GM18951 (cell line): ENCODE measurements around the gene YIPF3.
A peak's percentile ranks its signal among the peaks of the same experiment; 100 is the strongest.

ENCODE experiments used
- POLR2A ChIP-seq: IDR thresholded peaks from 4 replicates; pipeline ENCODE4 v1.6.1; 2011; ENCODE audit warnings: mild to moderate bottlenecking; ENCODE audit not compliant: insufficient read length, insufficient read depth; ENCODE audit errors: extremely low read depth
- in situ Hi-C: fragments of 300-500 bp; cut with MboI; formaldehyde crosslinking; loops from one replicate; pipeline ENCODE4 v1.12.0; 2022; ENCODE audit warnings: low sequenced_read_pairs, mixed read lengths, inconsistent platforms; ENCODE audit not compliant: unreplicated experiment

YIPF3 gene

DNA sequence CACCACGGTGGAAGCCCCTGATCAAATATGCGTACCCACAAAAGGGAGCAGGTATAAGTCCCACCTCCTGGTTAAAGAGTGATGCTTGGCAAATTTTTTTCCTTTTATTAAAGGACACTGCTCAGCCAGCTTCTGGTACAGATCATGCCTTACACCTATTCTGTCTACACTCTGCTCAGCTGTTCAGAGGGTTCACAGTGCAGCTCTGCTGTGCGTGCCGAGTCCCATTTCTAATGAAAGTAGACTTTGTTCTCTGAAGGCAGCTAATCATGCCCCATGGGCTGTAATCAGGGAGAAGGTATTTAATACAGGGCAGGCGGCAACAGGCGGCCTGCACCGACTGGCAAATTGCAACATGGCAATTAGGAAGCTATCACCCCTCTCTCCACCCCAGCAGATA is 22.9 kb downstream of the YIPF3 start:
- TF ChIP-seq POLR2A: no peak
- in situ Hi-C loops: no loop called here

DNA sequence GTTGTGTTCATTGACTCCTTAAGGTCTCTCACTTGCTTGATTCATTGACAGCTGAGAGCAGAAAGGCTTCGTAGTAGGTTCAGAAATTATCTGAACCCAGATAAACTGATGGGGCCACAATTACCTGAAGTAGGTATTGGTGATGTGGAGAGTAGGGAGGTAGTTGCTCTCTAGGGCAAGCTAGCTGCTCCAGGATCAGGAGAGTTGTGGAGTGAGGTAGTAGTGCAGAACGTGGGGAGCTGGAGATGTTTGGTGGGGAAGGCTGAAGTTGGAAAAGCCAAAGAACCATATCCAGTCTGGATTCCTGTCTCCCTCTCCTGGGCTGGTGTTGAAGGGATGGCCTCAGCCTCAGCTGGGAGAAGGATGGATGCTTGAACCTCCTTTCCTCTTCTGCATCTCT is 23.5 kb downstream of the YIPF3 start:
- in situ Hi-C loops: no loop called here
- TF ChIP-seq POLR2A: no peak

DNA sequence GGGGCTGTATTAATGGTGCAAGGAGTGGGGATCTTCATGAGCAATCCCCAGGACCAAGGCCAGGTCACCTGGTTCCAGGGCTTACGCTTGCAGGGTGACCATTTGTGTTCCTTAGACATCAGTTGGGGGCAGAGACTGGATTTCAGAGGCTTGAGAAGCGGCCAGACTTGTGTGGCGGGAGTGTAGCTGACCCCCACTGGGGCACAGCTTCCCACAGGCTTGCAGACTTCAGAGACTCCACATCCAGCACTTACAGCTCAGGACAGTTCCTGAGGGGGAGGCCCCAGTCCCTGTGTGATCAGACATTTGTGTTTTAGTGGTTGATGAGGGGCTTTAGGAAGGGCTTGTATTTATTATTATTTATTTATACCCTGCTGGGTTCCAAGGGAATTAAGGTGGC is 24.1 kb downstream of the YIPF3 start:
- in situ Hi-C loops: no loop called here
- no peak for TF ChIP-seq POLR2A

DNA sequence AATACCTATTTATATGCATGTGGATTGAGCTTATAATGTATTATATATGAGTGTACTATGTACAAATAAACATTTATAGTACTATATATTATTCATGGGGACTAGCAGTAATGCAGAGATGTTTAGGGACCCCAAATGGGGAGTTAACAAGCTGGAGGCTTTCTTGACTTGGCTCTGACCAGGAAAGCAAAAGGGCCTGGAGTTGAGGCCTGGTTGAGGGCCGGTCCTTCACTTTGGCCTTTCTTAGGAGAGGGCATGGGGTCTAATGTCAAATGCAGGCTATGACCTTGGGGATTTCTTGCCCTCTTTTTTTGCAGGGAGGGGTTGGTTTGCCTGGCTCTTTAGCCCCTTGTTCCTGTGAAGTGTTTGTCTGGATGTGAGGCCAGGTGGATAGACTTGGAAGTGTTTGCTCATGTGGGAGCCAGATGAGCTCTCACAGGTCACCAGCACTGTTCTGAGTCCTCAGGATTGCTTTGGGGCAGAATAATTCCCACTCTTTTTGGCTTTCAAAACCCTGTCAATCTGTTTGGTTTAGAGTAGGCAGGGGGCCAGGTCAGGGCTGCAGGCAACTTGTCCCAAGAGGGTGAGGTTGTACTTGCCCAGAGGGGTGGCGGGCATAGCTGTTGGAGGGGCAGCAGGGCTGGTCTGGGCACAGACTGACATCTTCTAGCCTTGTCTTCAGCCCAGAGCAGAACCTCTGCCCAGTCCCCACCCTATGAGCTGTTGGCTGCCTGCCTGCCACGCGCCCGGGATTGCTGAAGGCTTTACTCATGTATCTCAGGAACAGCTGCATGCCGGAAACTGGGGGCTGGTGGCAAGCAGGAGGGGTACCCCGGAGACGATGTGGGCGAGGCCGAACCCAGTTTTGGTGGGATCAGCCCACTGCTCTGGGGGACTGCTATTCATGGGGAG is 24.7 kb downstream of the YIPF3 start:
- in situ Hi-C loops: no loop called here
- TF ChIP-seq POLR2A: no peak

DNA sequence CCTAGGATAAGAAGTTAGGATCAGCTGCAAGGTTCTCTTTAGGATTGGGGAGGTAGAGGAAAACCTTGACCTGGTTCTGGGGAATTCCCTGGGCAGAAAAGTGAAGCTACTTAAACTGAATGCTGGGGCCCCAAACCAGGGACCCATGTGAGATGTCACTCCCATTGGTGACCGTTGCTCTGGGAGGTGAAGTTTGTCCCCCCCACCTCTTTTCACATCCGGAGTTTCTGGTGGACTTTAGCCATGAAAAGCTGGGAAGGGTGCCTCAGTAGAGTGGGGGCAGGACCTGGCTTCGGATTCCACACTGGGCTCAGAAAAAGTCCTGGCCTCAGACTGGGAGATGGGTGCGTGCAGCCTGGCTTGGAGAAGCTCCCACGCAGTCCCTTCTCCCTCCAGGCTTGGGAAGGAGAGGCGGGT is 26.2 kb downstream of the YIPF3 start:
- TF ChIP-seq POLR2A: no peak
- in situ Hi-C loops: no loop called here

DNA sequence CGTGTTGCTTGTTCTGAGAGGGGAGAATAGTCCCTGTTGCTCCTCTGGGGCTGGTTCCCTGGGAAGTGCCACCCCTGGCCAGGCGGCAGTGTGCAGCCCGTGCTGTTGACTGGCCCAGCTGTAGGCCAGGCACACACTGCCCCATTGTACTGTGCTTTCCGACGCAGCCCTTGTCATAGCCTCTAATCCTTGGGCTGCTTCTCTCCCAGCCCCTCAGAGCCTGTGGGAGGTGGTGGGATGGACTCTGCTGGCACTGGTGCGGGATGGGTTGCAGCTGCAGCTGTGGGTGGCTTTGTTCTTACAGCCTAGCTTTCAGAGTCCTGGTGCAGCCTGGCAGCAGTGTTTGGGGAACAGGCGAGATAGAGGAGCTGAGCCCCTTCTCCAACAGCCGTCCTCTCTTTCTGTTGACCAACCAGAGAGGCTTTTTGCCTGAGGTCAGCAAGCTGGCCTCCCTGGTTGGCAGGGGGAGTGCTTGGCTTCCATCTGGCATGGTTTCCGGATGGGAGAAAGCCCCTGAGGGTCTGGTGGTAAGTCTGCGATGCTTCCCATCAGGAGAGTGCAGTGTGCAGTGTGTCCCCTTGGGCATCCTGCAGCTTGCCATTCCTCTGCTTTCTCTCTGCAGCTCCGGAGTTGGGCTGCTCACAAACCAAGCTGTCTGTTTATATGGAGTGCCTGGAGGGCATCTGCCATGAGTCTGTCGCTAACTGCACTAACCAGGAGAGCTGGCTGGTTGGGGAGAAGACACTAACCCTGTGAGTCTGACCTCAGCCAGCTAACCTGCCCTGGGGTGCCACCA is 27.3 kb downstream of the YIPF3 start:
- in situ Hi-C loops: no loop called here
- no peak for TF ChIP-seq POLR2A

DNA sequence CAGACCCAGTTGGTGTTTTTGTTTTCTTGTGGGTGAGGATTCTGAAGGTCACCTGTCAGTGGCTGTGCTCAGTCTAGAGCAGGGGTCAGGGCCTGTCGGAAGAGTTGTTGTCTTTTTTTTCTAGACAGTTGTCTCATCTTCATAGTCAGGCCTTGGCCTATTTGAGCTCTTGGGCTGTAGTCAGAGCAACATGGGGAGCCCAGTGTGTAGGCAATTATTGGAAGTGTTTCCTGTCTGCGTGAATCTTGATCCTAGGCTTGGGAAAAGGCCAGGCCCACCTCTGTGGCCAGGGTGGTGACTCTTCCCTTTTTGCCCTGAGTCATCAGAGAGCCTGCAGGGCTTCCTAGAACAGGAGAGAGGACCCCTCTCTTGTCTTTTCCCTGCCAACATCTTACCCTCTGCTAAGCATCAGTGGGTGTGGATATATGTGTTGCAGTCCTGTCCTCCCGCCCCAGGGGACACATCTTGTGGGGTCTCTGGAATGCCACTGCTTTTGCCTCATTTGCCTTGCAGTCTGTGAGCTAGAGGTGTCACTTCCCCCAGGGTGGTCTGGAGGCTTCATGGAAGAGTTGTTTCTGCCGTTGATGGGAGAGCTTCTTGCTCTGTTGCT is 28.0 kb downstream of the YIPF3 start:
- no peak for TF ChIP-seq POLR2A
- in situ Hi-C loops: no loop called here

DNA sequence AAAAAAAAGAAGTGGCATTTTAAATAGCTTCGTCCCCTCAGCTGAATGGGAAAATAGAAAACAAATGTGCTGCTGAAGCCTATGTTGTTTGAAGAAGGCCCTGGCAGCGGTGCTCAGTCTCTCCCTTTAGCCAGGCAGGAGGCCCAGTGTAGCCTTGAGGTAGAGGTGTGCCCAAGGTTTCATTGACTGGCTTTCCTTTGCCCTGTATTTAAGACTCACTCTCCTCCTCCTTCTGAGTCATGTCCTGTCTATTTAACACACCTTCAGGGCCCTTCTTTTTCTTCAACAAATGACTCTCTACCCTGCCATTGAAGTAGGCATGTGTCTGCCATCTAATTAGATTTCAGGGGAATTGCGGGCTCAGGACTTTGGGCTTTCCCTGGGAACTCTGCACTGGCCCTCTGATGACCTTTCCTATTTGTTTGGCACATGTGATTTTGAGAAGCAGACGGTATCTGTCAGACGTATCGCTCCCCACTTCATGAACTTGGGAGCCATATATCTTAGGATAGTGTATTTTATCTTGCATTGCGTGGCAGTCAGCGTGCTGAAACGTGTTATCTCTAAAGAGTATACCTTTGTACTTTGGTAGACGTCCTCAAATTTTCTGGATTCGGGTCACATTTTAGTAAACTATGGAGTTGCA is 35.0 kb downstream of the YIPF3 start:
- no peak for TF ChIP-seq POLR2A
- in situ Hi-C loops: no loop called here

DNA sequence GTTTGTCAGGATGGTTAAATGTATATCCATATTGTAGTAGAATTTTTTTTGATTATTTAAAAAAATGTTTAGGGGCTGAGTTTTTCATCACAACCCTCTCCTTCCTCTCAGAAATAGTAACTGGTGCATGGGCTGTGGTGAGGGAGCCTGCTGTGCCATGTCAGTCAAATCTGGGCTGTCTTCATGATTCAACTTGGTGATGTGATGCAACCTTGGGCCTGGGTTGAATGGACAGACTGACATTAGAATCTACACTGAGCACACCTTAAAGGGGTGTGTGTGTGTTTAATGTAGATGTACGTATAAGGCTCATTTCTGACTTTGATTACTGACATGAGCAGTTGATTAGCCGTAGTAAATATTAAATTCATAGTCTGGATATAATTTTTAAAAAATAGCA is 35.7 kb downstream of the YIPF3 start:
- no peak for TF ChIP-seq POLR2A

DNA sequence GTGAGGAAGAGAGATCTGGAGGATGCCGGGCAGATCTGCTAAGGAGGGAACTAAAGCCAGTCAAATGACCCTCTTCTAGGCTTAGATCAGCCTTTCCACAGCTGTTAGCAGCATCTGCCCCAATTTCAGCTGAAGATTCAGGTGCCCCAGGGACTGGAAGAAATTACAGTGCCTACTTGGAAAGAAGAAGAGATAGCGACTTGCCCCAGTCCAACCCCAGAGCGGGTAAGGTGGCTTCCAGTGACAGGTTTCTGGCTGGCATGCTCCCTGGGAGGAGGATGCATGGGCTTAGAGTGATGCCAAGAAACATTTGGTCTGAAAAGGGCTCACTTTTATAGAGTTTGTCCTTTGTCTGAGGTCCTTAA is 38.7 kb downstream of the YIPF3 start:
- TF ChIP-seq POLR2A: no peak
- in situ Hi-C loops: no loop called here

More for the DNA sequence above, 35.7 kb downstream of the YIPF3 start:
- in situ Hi-C loops: no loop called here

DNA sequence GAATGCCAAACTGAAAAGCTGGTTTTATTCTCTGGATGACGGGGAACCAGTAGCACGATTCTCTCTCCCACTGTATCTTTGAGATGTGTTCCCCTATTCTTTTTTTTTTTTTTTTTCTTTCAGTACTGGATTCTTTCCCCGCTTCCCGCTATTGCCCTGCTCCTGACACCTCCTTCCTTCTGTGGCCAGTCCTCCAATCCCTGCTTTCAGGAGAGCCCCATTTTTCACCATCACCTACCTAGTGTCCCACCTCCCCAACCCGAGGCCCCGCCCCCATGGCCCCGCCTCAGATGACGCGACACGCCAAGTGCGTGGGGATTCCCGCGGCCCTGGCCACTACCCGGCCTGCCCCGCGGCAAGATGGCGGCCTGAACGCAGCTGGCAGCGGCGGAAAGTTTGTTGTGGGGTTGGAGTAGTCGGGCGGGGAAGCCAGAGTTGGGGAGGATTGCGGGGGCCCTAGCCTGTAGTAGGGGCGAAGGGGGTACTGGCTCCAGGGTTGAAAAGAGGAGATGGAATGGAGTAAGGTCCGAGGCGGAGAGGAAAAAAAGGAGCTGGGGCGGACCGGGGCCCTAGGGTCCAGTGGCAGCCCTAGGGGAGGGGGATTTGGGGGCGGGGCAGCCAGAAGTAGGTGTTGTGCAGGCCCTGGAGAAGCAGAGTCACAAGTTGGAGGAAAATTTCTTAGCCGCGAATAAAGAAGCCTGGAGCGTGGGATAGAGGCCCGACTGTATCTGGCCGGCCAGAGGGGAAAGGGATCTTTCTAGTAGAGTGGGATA is 39.3 kb downstream of the YIPF3 start, which contains the start of gene TJAP1:
TJAP1 (plus strand) TSS at position 336 of the 773 bp plus-strand sequence. CDS start 21,432 bp downstream, outside the sequence.
- in situ Hi-C loops: no loop called here
- TF ChIP-seq POLR2A: peak; percentile 90

DNA sequence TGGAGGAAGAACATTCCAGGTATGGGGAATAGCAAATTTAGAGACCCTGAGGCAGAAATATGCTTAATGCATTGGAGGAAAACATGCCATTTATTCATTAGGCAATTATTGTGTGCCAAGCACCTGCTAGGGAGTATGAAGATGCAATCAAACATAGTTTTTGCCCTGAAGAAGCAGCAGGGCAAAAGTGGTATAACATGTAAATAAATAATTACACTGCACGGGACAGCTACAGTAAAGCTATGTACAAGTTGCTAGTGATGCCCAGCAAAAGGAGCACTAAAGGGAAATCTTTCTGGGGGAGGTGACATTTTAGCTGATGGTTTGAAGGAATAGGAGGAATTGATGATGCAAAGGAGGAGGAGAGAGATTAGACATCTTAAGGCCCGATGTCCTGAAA is 40.0 kb downstream of the YIPF3 start:
- TF ChIP-seq POLR2A: no peak
- in situ Hi-C loops: no loop called here
